GM21367 (cell line): Measurements from ENCODE around the gene MIF.
"Not testable (repeated sequence)": the region's sequence is repeated elsewhere in the genome, so short reads cannot be mapped to it uniquely, and the experiment has no call there.

Experiments
- ATAC-seq: cut with Tn5 transposase; IDR thresholded peaks from one replicate; pipeline ENCODE4 v1.9.1; 2021; ENCODE audit not compliant: unreplicated experiment

Gene MIF

GRCh38 chr22:23893945-23894709 is at the start of gene MIF:
Gene MIF, plus strand, starts transcription at chr22:23894383. Its CDS starts 92 bp downstream, at chr22:23894475.
- peak; percentile 65 for ATAC-seq

- ATAC-seq = no peak
Observed at GRCh38 chr22:23844739-23845202, 49.4 kb upstream of the MIF start.

GRCh38 chr22:23845265-23846080 is 48.7 kb upstream of the MIF start:
- ATAC-seq = no peak

GRCh38 chr22:23846081-23846469 is 48.1 kb upstream of the MIF start:
- ATAC-seq = no peak

- ATAC-seq = no peak
Observed at GRCh38 chr22:23847310-23847920, 46.8 kb upstream of the MIF start.

- no peak for ATAC-seq
Observed at GRCh38 chr22:23847991-23848864, 46.0 kb upstream of the MIF start.

- no peak for ATAC-seq
Observed at GRCh38 chr22:23849009-23850006, 44.9 kb upstream of the MIF start.

- ATAC-seq = no peak
Observed at GRCh38 chr22:23850136-23850611, 44.0 kb upstream of the MIF start.

GRCh38 chr22:23856721-23857605 is 37.2 kb upstream of the MIF start:
- peak; percentile 20 for ATAC-seq

GRCh38 chr22:23857606-23858483 is 36.3 kb upstream of the MIF start, which contains the start of gene SLC2A11:
Gene SLC2A11, plus strand, starts transcription at chr22:23857875. Its CDS starts 125 bp downstream, at chr22:23858000.
- peak; percentile 75 for ATAC-seq

- no peak for ATAC-seq
Observed at GRCh38 chr22:23858484-23858815, 35.7 kb upstream of the MIF start.

GRCh38 chr22:23859201-23859600 is 35.0 kb upstream of the MIF start:
- ATAC-seq = no peak

- ATAC-seq = not testable (repeated sequence)
Observed at GRCh38 chr22:23860187-23860586, 34.0 kb upstream of the MIF start.

GRCh38 chr22:23862103-23862502 is 32.1 kb upstream of the MIF start:
- no peak for ATAC-seq

GRCh38 chr22:23864499-23865154 is 29.6 kb upstream of the MIF start:
- ATAC-seq = not testable (repeated sequence)

- no peak for ATAC-seq
Observed at GRCh38 chr22:23868580-23868979, 25.6 kb upstream of the MIF start.

- no peak for ATAC-seq
Observed at GRCh38 chr22:23874871-23875270, 19.3 kb upstream of the MIF start.
